HG03565 (cell line): Measurements from ENCODE around the gene DLGAP4.
"Not testable (repeated sequence)": the region's sequence is repeated elsewhere in the genome, so short reads cannot be mapped to it uniquely, and the experiment has no call there.

Experiments used
- ATAC-seq: cut with Tn5 transposase; IDR thresholded peaks from one replicate; pipeline ENCODE4 v1.9.1; 2021; ENCODE audit warnings: mild to moderate bottlenecking, moderate library complexity; ENCODE audit not compliant: unreplicated experiment

Gene DLGAP4

GRCh38 chr20:36487069-36487468 lies 180.9 kb downstream of the DLGAP4 start:
- no peak for ATAC-seq

GRCh38 chr20:36490191-36490590 lies 184.1 kb downstream of the DLGAP4 start:
- ATAC-seq: no peak

GRCh38 chr20:36491901-36492617 lies 185.9 kb downstream of the DLGAP4 start:
- no peak for ATAC-seq

GRCh38 chr20:36493051-36493800 lies 187.1 kb downstream of the DLGAP4 start:
- no peak for ATAC-seq

GRCh38 chr20:36493801-36494114 lies 187.6 kb downstream of the DLGAP4 start:
- no peak for ATAC-seq

- ATAC-seq: no peak
Observed at GRCh38 chr20:36496707-36497669, 190.8 kb downstream of the DLGAP4 start.

GRCh38 chr20:36497856-36498255 lies 191.7 kb downstream of the DLGAP4 start:
- ATAC-seq: no peak

GRCh38 chr20:36498386-36499179 lies 192.4 kb downstream of the DLGAP4 start:
- ATAC-seq: no peak

- no peak for ATAC-seq
Observed at GRCh38 chr20:36499211-36499610, 193.1 kb downstream of the DLGAP4 start.

GRCh38 chr20:36499723-36500501 lies 193.8 kb downstream of the DLGAP4 start:
- ATAC-seq: no peak

GRCh38 chr20:36501367-36502006 lies 195.3 kb downstream of the DLGAP4 start:
- no peak for ATAC-seq

- no peak for ATAC-seq
Observed at GRCh38 chr20:36504295-36504694, 198.2 kb downstream of the DLGAP4 start.

- ATAC-seq: no peak
Observed at GRCh38 chr20:36506253-36506652, 200.1 kb downstream of the DLGAP4 start.

- no peak for ATAC-seq
Observed at GRCh38 chr20:36507746-36508145, 201.6 kb downstream of the DLGAP4 start.

GRCh38 chr20:36519012-36519719 lies 213.0 kb downstream of the DLGAP4 start:
- ATAC-seq: no peak

GRCh38 chr20:36519944-36520343 lies 213.8 kb downstream of the DLGAP4 start:
- no peak for ATAC-seq

GRCh38 chr20:36521526-36521925 lies 215.4 kb downstream of the DLGAP4 start:
- no peak for ATAC-seq

- ATAC-seq: not testable (repeated sequence)
Observed at GRCh38 chr20:36522412-36522811, 216.3 kb downstream of the DLGAP4 start.

GRCh38 chr20:36523341-36523740 lies 217.2 kb downstream of the DLGAP4 start:
- no peak for ATAC-seq
